RWPE2 (cell line): ENCODE measurements around the gene PLA1A.

Source experiments
- ATAC-seq: fragments of 200-7000 bp; cut with Tn5 transposase; 3 replicates; pipeline ENCODE4 v1.9.1; 2021; ENCODE audit warnings: low read depth
- DNase-seq: peaks from one replicate; pipeline ENCODE4 v3.0.0-alpha.2; 2020; ENCODE audit warnings: low spot score
- H3K27ac ChIP-seq: fragments of 450-650 bp; 2 replicates; pipeline ENCODE4 v1.5.1; 2017; ENCODE audit warnings: mild to moderate bottlenecking; ENCODE audit not compliant: poor library complexity, severe bottlenecking
- H3K27me3 ChIP-seq: fragments of 250-450 bp; sonication (Bioruptor Pico); 2 replicates; pipeline ENCODE4 v1.5.1; 2021; ENCODE audit warnings: mild to moderate bottlenecking, moderate library complexity; ENCODE audit not compliant: insufficient read depth, poor library complexity, severe bottlenecking
- H3K36me3 ChIP-seq: fragments of 250-450 bp; sonication (Bioruptor Pico); 2 replicates; pipeline ENCODE4 v1.5.1; 2020; ENCODE audit warnings: low read depth, mild to moderate bottlenecking, moderate library complexity
- H3K4me1 ChIP-seq: fragments of 250-450 bp; sonication (Bioruptor Pico); 2 replicates; pipeline ENCODE4 v1.5.1; 2021; ENCODE audit warnings: mild to moderate bottlenecking, moderate library complexity; ENCODE audit not compliant: insufficient read depth, poor library complexity, severe bottlenecking
- H3K4me3 ChIP-seq: fragments of 250-450 bp; sonication (Bioruptor Pico); 2 replicates; pipeline ENCODE4 v1.5.1; 2021; ENCODE audit warnings: mild to moderate bottlenecking, moderate library complexity; ENCODE audit not compliant: severe bottlenecking
- H3K9me3 ChIP-seq: fragments of 250-450 bp; sonication (Bioruptor Pico); 2 replicates; pipeline ENCODE4 v1.5.1; 2021; ENCODE audit warnings: mild to moderate bottlenecking, moderate library complexity; ENCODE audit not compliant: severe bottlenecking
- CTCF ChIP-seq: fragments of 450-650 bp; IDR thresholded peaks from one replicate; pipeline ENCODE4 v1.5.1; 2017; ENCODE audit warnings: mild to moderate bottlenecking, moderate library complexity; ENCODE audit not compliant: poor library complexity, severe bottlenecking

PLA1A gene

GRCh38 chr3:119639494-119640350, 42.0 kb downstream of the PLA1A start:
- H3K4me1 ChIP-seq = peaks cover 30% of the 10 kb centered on the region
- ATAC-seq (no peak), DNase-seq (no peak)
- H3K27me3 ChIP-seq = no peaks in the 10 kb centered on the region
- H3K4me3 ChIP-seq = no peak overlapping the region
- H3K36me3 ChIP-seq = no peaks in the 10 kb centered on the region
- TF ChIP-seq CTCF = no peak
- H3K27ac ChIP-seq = peak overlapping the region; percentile 53
- H3K9me3 ChIP-seq = no peaks in the 10 kb centered on the region

- no peaks in the 10 kb centered on the region for H3K27me3 ChIP-seq
- H3K27ac ChIP-seq = no peak overlapping the region
- H3K9me3 ChIP-seq = no peaks in the 10 kb centered on the region
- ATAC-seq (no peak), DNase-seq (no peak)
- H3K36me3 ChIP-seq = no peaks in the 10 kb centered on the region
- peaks cover 30% of the 10 kb centered on the region for H3K4me1 ChIP-seq
- H3K4me3 ChIP-seq = no peak overlapping the region
- no peak for TF ChIP-seq CTCF
Measured at GRCh38 chr3:119641416-119641815, 43.7 kb downstream of the PLA1A start.

GRCh38 chr3:119642746-119643473, 45.2 kb downstream of the PLA1A start:
- Histone ChIP-seq H3K27ac (no peak overlapping the region), H3K9me3 (no peaks in the 10 kb centered on the region), H3K27me3 (no peaks in the 10 kb centered on the region), H3K36me3 (no peaks in the 10 kb centered on the region), H3K4me3 (no peak overlapping the region), H3K4me1 (peaks cover 26% of the 10 kb centered on the region)
- no peak for ATAC-seq
- DNase-seq = no peak
- no peak for TF ChIP-seq CTCF

- no peak overlapping the region for H3K27ac ChIP-seq
- H3K27me3 ChIP-seq = no peaks in the 10 kb centered on the region
- DNase-seq (no peak), ATAC-seq (peak; percentile 97)
- H3K9me3 ChIP-seq = no peaks in the 10 kb centered on the region
- H3K4me1 ChIP-seq = peaks cover 19% of the 10 kb centered on the region
- no peak overlapping the region for H3K4me3 ChIP-seq
- no peaks in the 10 kb centered on the region for H3K36me3 ChIP-seq
- TF ChIP-seq CTCF = no peak
Measured at GRCh38 chr3:119643528-119643927, 45.8 kb downstream of the PLA1A start.

GRCh38 chr3:119644481-119644880, 46.8 kb downstream of the PLA1A start:
- no peak overlapping the region for H3K27ac ChIP-seq
- DNase-seq (no peak), ATAC-seq (no peak)
- H3K9me3 ChIP-seq = no peaks in the 10 kb centered on the region
- H3K36me3 ChIP-seq = no peaks in the 10 kb centered on the region
- peaks cover 11% of the 10 kb centered on the region for H3K4me1 ChIP-seq
- no peaks in the 10 kb centered on the region for H3K27me3 ChIP-seq
- TF ChIP-seq CTCF = no peak
- H3K4me3 ChIP-seq = no peak overlapping the region
